CD4-positive, alpha-beta T cell (primary cell): Measurements from ENCODE around the gene CA4. TPM values are rescaled to one million over a fixed set of nuclear protein-coding genes. Genes with fewer than 3 reads are reported as not detected.

Experiments
- ATAC-seq: fragments of 200-7000 bp; cut with Tn5 transposase; one replicate; pipeline ENCODE4 v1.10.0; 2022; ENCODE audit warnings: mild to moderate bottlenecking; ENCODE audit not compliant: poor library complexity
- CTCF ChIA-PET: fragments of 350-600 bp; sonication (Branson Sonifier 250); formaldehyde crosslinking; loops from one replicate; lab custom pipeline; 2021; ENCODE audit warnings: antibody characterized with exemption, inconsistent platforms; lab: Charles Lee
- POLR2A ChIA-PET: fragments of 350-600 bp; sonication (Branson Sonifier 250); formaldehyde crosslinking; loops from one replicate; lab custom pipeline; 2021; ENCODE audit warnings: antibody characterized with exemption, inconsistent platforms; lab: Charles Lee
- DNase-seq, 14 experiments: peaks; one replicate each; pipeline ENCODE4 v3.0.0-alpha.2; 2013 to 2020; ENCODE audit warnings: mixed read lengths in 2 of 14
- H3K27ac ChIP-seq, 2 donors: one replicate each; pipeline versions ENCODE4 v1.5.1 to v1.7.0; 2013; ENCODE audit warnings: low read length in 2 of 2, low read depth in 1 of 2, mild to moderate bottlenecking in 1 of 2
- H3K27me3 ChIP-seq, 2 experiments: 1 replicate in 1 of 2; 2 replicates in 1 of 2; pipeline versions ENCODE4 v1.6.1 to v1.7.0; 2013; ENCODE audit warnings: low read length in 2 of 2, control low read depth in 1 of 2, mild to moderate bottlenecking in 1 of 2, moderate library complexity in 1 of 2; ENCODE audit not compliant: insufficient read depth in 2 of 2, control insufficient read depth in 1 of 2
- H3K36me3 ChIP-seq: one replicate; pipeline ENCODE4 v1.6.1; 2013; ENCODE audit warnings: low read length, control low read depth; ENCODE audit not compliant: insufficient read depth
- H3K4me1 ChIP-seq: one replicate; pipeline ENCODE4 v1.6.1; 2013; ENCODE audit warnings: low read length, control low read depth; ENCODE audit not compliant: insufficient read depth
- H3K4me3 ChIP-seq: one replicate; pipeline ENCODE4 v1.5.1; 2013; ENCODE audit warnings: mild to moderate bottlenecking, low read length, moderate library complexity
- H3K9me3 ChIP-seq, 2 experiments: 1 replicate in 1 of 2; 2 replicates in 1 of 2; pipeline versions ENCODE4 v1.6.1 to v1.7.0; 2013; ENCODE audit warnings: low read length in 2 of 2, mild to moderate bottlenecking in 2 of 2, control low read depth in 1 of 2, moderate library complexity in 1 of 2; ENCODE audit not compliant: control insufficient read depth in 1 of 2, insufficient read depth in 1 of 2
- H3K27ac Mint-ChIP-seq: one replicate; pipeline ENCODE4 v1.8.0; 2020; ENCODE audit warnings: mixed read lengths
- H3K27me3 Mint-ChIP-seq: one replicate; pipeline ENCODE4 v1.8.0; 2021; ENCODE audit warnings: mixed read lengths
- H3K36me3 Mint-ChIP-seq: one replicate; pipeline ENCODE4 v1.8.0; 2021; ENCODE audit warnings: low read depth, mixed read lengths
- H3K4me1 Mint-ChIP-seq: one replicate; pipeline ENCODE4 v1.8.0; 2021; ENCODE audit warnings: low read depth, mixed read lengths
- H3K4me3 Mint-ChIP-seq: one replicate; pipeline ENCODE4 v1.8.0; 2020; ENCODE audit warnings: mild to moderate bottlenecking, mixed read lengths
- H3K9me3 Mint-ChIP-seq: one replicate; pipeline ENCODE4 v1.8.0; 2020; ENCODE audit warnings: mixed read lengths
- CTCF ChIP-seq: fragments of 200-600 bp; IDR thresholded peaks from one replicate; pipeline ENCODE4 v1.8.0; 2022; ENCODE audit warnings: antibody characterized with exemption, mild to moderate bottlenecking
- intact Hi-C, 2 experiments: fragments of 100-400 bp; cut with DNase I in 1 of 2; cut with micrococcal nuclease in 1 of 2; formaldehyde crosslinking; loops; one replicate each; pipeline versions ENCODE4 v1.15.1 to v1.9.0; 2023 to 2025; cut with DNase I, micrococcal nuclease
- total RNA-seq, 174 experiments: library from RNA in 2 of 174; stranded (reverse) in 2 of 174; gene quantifications; one replicate each; pipeline ENCODE4 v1.2.3 and lab custom pipeline; 2021 to 2026

The CA4 gene
- total RNA-seq, 2 experiments from 2014 or later = not detected

- Mint-ChIP-seq H3K9me3 (no peaks in the 10 kb centered on the region), H3K4me1 (peaks cover 3% of the 10 kb centered on the region), H3K27me3 (peaks cover 10% of the 10 kb centered on the region), H3K27ac (no peak overlapping the region), H3K4me3 (no peak overlapping the region), H3K36me3 (no peaks in the 10 kb centered on the region)
- ChIA-PET CTCF (no interaction called here), POLR2A (no interaction called here)
- no peaks in the 10 kb centered on the region for H3K9me3 ChIP-seq
- no peak overlapping the region for H3K4me3 ChIP-seq
- DNase-seq = no peak
- no peak for TF ChIP-seq CTCF
- ATAC-seq = no peak
- no peak overlapping the region for H3K27ac ChIP-seq
- H3K4me1 ChIP-seq = peaks cover 16% of the 10 kb centered on the region
- H3K27me3 ChIP-seq = peaks cover 0 to 5% of the 10 kb centered on the region in 2 experiments
- intact Hi-C loops = no loop called here
- no peaks in the 10 kb centered on the region for H3K36me3 ChIP-seq
These were observed 15.4 kb downstream of the CA4 start for GRCh38 chr17:60165223-60165622.

GRCh38 chr17:60165971-60166370 is 16.2 kb downstream of the CA4 start:
- ATAC-seq (no peak), DNase-seq (peak in 3 of 14 experiments; percentile 26 to 36 (median 29))
- H3K27ac ChIP-seq = no peak overlapping the region
- no peaks in the 10 kb centered on the region for H3K36me3 ChIP-seq
- H3K4me3 Mint-ChIP-seq = no peak overlapping the region
- peaks cover 24% of the 10 kb centered on the region for H3K4me1 ChIP-seq
- H3K4me1 Mint-ChIP-seq = peaks cover 11% of the 10 kb centered on the region
- CTCF ChIA-PET = no interaction called here
- no peak overlapping the region for H3K27ac Mint-ChIP-seq
- intact Hi-C loops = no loop called here
- POLR2A ChIA-PET = no interaction called here
- H3K27me3 ChIP-seq = peaks cover 0 to 4% of the 10 kb centered on the region in 2 experiments
- no peaks in the 10 kb centered on the region for H3K9me3 Mint-ChIP-seq
- peaks cover 6% of the 10 kb centered on the region for H3K27me3 Mint-ChIP-seq
- no peaks in the 10 kb centered on the region for H3K9me3 ChIP-seq
- no peaks in the 10 kb centered on the region for H3K36me3 Mint-ChIP-seq
- no peak overlapping the region for H3K4me3 ChIP-seq
- TF ChIP-seq CTCF = no peak

GRCh38 chr17:60167065-60167741 is 17.4 kb downstream of the CA4 start:
- ChIA-PET CTCF (no interaction called here), POLR2A (no interaction called here)
- peaks cover 26% of the 10 kb centered on the region for H3K4me1 ChIP-seq
- Mint-ChIP-seq H3K36me3 (no peaks in the 10 kb centered on the region), H3K4me3 (no peak overlapping the region), H3K27ac (no peak overlapping the region), H3K4me1 (peaks cover 13% of the 10 kb centered on the region), H3K27me3 (peaks cover under 1% of the 10 kb centered on the region), H3K9me3 (no peaks in the 10 kb centered on the region)
- ATAC-seq = no peak
- no peak overlapping the region for H3K27ac ChIP-seq
- DNase-seq = no peak
- no peak overlapping the region for H3K4me3 ChIP-seq
- peaks cover 0 to 2% of the 10 kb centered on the region in 2 experiments for H3K27me3 ChIP-seq
- intact Hi-C loops = no loop called here
- no peak for TF ChIP-seq CTCF
- no peaks in the 10 kb centered on the region for H3K36me3 ChIP-seq
- no peaks in the 10 kb centered on the region for H3K9me3 ChIP-seq
